Breast epithelium (tissue), 3 donors: ENCODE measurements around the gene EPS8.

Experiments used
- CTCF ChIP-seq, 3 donors: fragments of 450-650 bp; IDR thresholded peaks; one replicate each; pipeline ENCODE4 v1.5.1; 2016 to 2017; ENCODE audit warnings: antibody characterized with exemption in 3 of 3, mild to moderate bottlenecking in 3 of 3, moderate library complexity in 3 of 3
- POLR2A ChIP-seq: fragments of 450-650 bp; IDR thresholded peaks from one replicate; pipeline ENCODE4 v1.6.1; 2016; ENCODE audit warnings: antibody characterized with exemption, mild to moderate bottlenecking, moderate library complexity
- POLR2AphosphoS5 ChIP-seq, 3 donors: sonication (generic); formaldehyde crosslinking; IDR thresholded peaks; one replicate each; pipeline ENCODE4 v1.6.1; 2017; ENCODE audit warnings: antibody characterized with exemption in 3 of 3

GRCh38 chr12:15769586-15769985 lies 19.6 kb downstream of the EPS8 start:
- TF ChIP-seq CTCF (IDR thresholded peaks at IDR 0.05) (no peak), POLR2A (no peak), POLR2AphosphoS5 (IDR thresholded peaks at IDR 0.05) (no peak)
